Spleen (tissue), 11 donors: ENCODE data around the gene POU6F2. TPM values are rescaled to one million over a fixed set of nuclear protein-coding genes. Genes with fewer than 3 reads are reported as not detected.

Source experiments
- DNase-seq: peaks from one replicate; pipeline ENCODE4 v3.0.0-alpha.2; 2020
- H3K27ac ChIP-seq, 8 donors: fragments of 200-600 bp; sonication (generic) in 7 of 8; 1 replicate in 4 of 8; 2 replicates in 4 of 8; pipeline versions ENCODE4 v1.5.0 to v1.8.0; 2016 to 2021; ENCODE audit warnings: inconsistent platforms in 4 of 8, mild to moderate bottlenecking in 4 of 8, moderate library complexity in 1 of 8
- H3K27me3 ChIP-seq, 7 donors: fragments of 200-600 bp; sonication (generic) in 6 of 7; replicated peaks in 1 of 7; 1 replicate in 4 of 7; 2 replicates in 3 of 7; pipeline versions ENCODE4 v1.5.0 to v1.8.0; 2016 to 2021; ENCODE audit warnings: inconsistent platforms in 3 of 7, mild to moderate bottlenecking in 1 of 7
- H3K36me3 ChIP-seq, 6 donors: fragments of 200-600 bp; sonication (generic) in 5 of 6; 1 replicate in 4 of 6; 2 replicates in 2 of 6; pipeline versions ENCODE4 v1.5.0 to v1.8.0; 2016 to 2021; ENCODE audit warnings: inconsistent platforms in 2 of 6
- H3K4me1 ChIP-seq, 6 donors: fragments of 200-600 bp; sonication (generic) in 5 of 6; 1 replicate in 3 of 6; 2 replicates in 3 of 6; pipeline versions ENCODE4 v1.5.0 to v1.8.0; 2016 to 2021; ENCODE audit warnings: inconsistent platforms in 3 of 6
- H3K4me3 ChIP-seq, 8 donors: fragments of 200-600 bp; sonication (generic) in 7 of 8; 1 replicate in 4 of 8; 2 replicates in 4 of 8; pipeline versions ENCODE4 v1.5.0 to v1.8.0; 2016 to 2021; ENCODE audit warnings: inconsistent platforms in 4 of 8, mild to moderate bottlenecking in 4 of 8, moderate library complexity in 2 of 8
- H3K9me3 ChIP-seq, 8 donors: fragments of 200-600 bp; sonication (generic) in 7 of 8; 1 replicate in 4 of 8; 2 replicates in 4 of 8; pipeline versions ENCODE4 v1.5.0 to v1.8.0; 2016 to 2021; ENCODE audit warnings: inconsistent platforms in 4 of 8
- POLR2A ChIP-seq, 3 donors: fragments of 450-650 bp; IDR thresholded peaks; one replicate each; pipeline ENCODE4 v1.5.1; 2017; ENCODE audit warnings: antibody characterized with exemption in 3 of 3, mild to moderate bottlenecking in 1 of 3
- POLR2AphosphoS5 ChIP-seq, 3 donors: sonication (generic); formaldehyde crosslinking; IDR thresholded peaks; one replicate each; pipeline ENCODE4 v1.5.1; 2017; ENCODE audit warnings: antibody characterized with exemption in 3 of 3
- WGBS, 5 donors: extraction: QIAGEN DNeasy Blood & Tissue Kit in 3 of 5; methylation state at CpG; one replicate each; pipeline versions ENCODE4 v1.1.5 to v1.1.7; 2013 to 2018; 5-methylcytosine and 5-hydroxymethylcytosine counted together
- intact Hi-C: fragments of 100-400 bp; cut with DNase I; formaldehyde crosslinking; loops from one replicate; pipeline ENCODE4 v1.15.0; 2023; ENCODE audit warnings: low total_unique reads
- polyA plus RNA-seq, 3 donors: library from polyadenylated mRNA; stranded (reverse); fragments of 200-250 nt; gene quantifications; one replicate each; pipeline ENCODE4 v1.2.1, GENCODE V29; 2013
- total RNA-seq, 7 donors: library from RNA; depleted of rRNA in 3 of 7; stranded (reverse); fragments of >200 nt in 3 of 7; fragmentation: NEBNext Ultra II Directional in 4 of 7; extraction: Animal tissue kit (Norgen Biotek cat#: 25700) in 4 of 7; gene quantifications; one replicate each; pipeline versions ENCODE4 v1.1.0 to v1.2.1, GENCODE V29; 2016 to 2021
- TF ChIP-seq, protein P1 (sequence below), 11 experiments: fragments of 200-600 bp in 7 of 11; fragments of 450-650 bp in 4 of 11; sonication (generic) in 4 of 11; IDR thresholded peaks in 8 of 11; conservative IDR thresholded peaks in 3 of 11; 1 replicate in 7 of 11; 2 replicates in 4 of 11; pipeline versions ENCODE4 v1.4.0 to v1.8.0; 2016 to 2021; ENCODE audit warnings: antibody characterized with exemption in 11 of 11, inconsistent platforms in 4 of 11, mild to moderate bottlenecking in 1 of 11
- donor health status: healthy with polysubstance abuse.
- donor health status: DM: no; HTN: no; CAD: no; lungs with moderate emphysema.
- donor health status: DM: no; HTN: no; CAD: no.
- donor health status: Bipolar disorder and iron deficiency.
- donor health status: healthy.
- donor health status: DM: no; HTN: no; CAD: no.
- donor health status: DM: yes; HTN: yes; CAD: no.

POU6F2 gene
- total and polyA plus RNA-seq, 10 donors: 0.04 to 0.54 (median 0.23) TPM; not detected in 7

DNA sequence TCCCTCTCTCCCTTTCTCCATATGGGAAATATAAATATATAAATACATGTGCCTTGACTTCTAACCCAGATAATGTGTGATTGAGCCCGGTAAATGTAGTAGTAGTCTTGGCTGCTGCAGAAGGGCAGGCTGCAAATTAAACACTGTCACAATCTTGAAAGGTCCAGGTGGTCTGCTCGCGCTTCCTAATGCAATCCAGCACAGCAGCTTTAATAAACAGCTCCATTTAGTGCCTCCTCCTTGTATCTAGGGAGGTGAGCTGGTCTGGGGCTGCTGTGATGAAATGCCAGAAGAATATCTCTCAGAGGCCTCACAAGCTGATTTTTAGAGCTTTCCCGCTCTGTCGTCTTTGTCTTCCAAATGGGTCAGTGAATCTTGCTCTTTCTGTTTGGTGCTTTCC lies 782 bp downstream of the POU6F2 start:
- intact Hi-C loops: no loop called here
- peaks cover 0 to 7% (median 0%) of the 10 kb centered on the region in 6 donors for H3K4me1 ChIP-seq
- TF ChIP-seq POLR2AphosphoS5 (IDR thresholded peaks at IDR 0.05): no peak
- TF ChIP-seq, protein P1, sequence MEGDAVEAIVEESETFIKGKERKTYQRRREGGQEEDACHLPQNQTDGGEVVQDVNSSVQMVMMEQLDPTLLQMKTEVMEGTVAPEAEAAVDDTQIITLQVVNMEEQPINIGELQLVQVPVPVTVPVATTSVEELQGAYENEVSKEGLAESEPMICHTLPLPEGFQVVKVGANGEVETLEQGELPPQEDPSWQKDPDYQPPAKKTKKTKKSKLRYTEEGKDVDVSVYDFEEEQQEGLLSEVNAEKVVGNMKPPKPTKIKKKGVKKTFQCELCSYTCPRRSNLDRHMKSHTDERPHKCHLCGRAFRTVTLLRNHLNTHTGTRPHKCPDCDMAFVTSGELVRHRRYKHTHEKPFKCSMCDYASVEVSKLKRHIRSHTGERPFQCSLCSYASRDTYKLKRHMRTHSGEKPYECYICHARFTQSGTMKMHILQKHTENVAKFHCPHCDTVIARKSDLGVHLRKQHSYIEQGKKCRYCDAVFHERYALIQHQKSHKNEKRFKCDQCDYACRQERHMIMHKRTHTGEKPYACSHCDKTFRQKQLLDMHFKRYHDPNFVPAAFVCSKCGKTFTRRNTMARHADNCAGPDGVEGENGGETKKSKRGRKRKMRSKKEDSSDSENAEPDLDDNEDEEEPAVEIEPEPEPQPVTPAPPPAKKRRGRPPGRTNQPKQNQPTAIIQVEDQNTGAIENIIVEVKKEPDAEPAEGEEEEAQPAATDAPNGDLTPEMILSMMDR (IDR thresholded peaks at IDR 0.05 in 8 of 11, conservative IDR thresholded peaks at IDR 0.05 in 3 of 11): no peak
- no peak for TF ChIP-seq POLR2A (IDR thresholded peaks at IDR 0.05)
- DNase-seq: no peak
- 64 to 76% (median 72%) methylated on average over 5 of the region's 5 CpGs for WGBS, 5 donors
- no peaks in the 10 kb centered on the region for H3K36me3 ChIP-seq
- no peaks in the 10 kb centered on the region for H3K9me3 ChIP-seq
- no peak overlapping the region for H3K27ac ChIP-seq
- H3K4me3 ChIP-seq: no peak overlapping the region
- peaks cover 5 to 81% (median 36%) of the 10 kb centered on the region in 7 donors for H3K27me3 ChIP-seq

DNA sequence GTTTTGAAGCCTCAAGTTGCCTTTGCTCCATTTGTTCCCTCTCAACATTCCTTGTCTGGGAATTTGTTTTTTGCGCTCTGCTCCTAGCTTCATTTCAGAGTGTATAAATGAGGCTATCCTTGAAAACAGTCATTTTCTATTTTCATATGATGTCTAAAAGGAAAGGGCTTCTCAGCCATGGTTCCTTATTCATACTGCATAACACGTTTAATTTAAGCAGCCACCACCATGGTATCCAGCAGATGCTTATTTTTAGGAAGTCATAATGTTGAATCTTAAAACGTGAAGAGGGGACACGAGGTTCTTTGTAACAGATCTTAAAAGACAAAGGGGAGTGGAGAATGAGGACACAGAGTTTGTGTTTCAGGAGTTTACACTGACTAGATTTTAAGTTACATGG lies 14.5 kb downstream of the POU6F2 start:
- Histone ChIP-seq H3K27me3 (peaks cover 0 to 6% (median 0%) of the 10 kb centered on the region in 7 donors), H3K9me3 (no peaks in the 10 kb centered on the region), H3K27ac (no peak overlapping the region), H3K4me1 (no peaks in the 10 kb centered on the region), H3K4me3 (no peak overlapping the region), H3K36me3 (no peaks in the 10 kb centered on the region)
- TF ChIP-seq, protein P1 (IDR thresholded peaks at IDR 0.05 in 8 of 11, conservative IDR thresholded peaks at IDR 0.05 in 3 of 11): no peak
- TF ChIP-seq POLR2A (IDR thresholded peaks at IDR 0.05): no peak
- no peak for TF ChIP-seq POLR2AphosphoS5 (IDR thresholded peaks at IDR 0.05)
- WGBS, 5 donors: 67 to 83% (median 72%) methylated on average over 4 of the region's 4 CpGs
- intact Hi-C loops: no loop called here
- no peak for DNase-seq

DNA sequence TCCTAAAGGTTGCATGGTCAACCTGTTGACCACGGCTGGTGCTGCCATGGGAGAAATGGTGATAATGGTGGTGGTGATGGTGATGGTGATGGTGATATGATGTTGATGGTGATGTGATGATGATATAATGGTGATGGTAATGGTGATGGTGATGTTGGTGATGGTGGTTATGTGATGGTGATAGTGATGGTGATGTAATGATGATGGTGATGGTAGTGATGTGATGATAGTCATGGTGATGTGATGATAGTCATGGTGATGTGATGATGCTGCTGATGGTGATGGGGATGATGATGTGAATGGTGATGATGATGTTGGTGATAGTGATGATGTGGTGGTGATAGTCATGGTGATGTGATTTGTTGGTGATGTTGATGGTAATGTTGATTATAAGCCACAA lies 23.9 kb downstream of the POU6F2 start:
- Histone ChIP-seq H3K9me3 (no peaks in the 10 kb centered on the region), H3K4me1 (no peaks in the 10 kb centered on the region), H3K4me3 (no peak overlapping the region), H3K36me3 (no peaks in the 10 kb centered on the region), H3K27ac (no peak overlapping the region), H3K27me3 (no peaks in the 10 kb centered on the region)
- 88 to 95% (median 93%) methylated on average over 1 of the region's 1 CpG for WGBS, 5 donors
- intact Hi-C loops: no loop called here
- TF ChIP-seq POLR2AphosphoS5 (IDR thresholded peaks at IDR 0.05) (no peak), POLR2A (IDR thresholded peaks at IDR 0.05) (no peak)
- TF ChIP-seq, protein P1 (IDR thresholded peaks at IDR 0.05 in 8 of 11, conservative IDR thresholded peaks at IDR 0.05 in 3 of 11): no peak
- DNase-seq: no peak

DNA sequence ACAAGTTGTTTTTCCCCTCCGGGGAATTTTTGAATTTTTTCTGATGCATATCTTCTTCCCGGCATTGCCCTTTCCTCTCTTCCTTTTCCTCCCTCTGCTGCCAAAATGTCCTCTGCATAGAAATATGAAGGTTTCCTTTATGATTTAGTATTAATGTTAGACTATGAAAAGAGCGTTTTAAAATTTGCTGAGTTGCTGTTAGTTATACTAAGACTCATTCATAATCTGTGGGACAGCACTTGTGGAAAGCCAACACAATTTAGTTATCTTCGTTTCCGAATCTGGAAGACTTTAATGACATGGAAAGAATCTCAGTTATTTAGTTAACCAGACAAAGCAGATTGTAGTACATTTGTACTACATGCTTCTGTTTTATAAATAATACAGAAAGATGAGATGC lies 25.0 kb downstream of the POU6F2 start:
- WGBS, 5 donors: 72 to 90% (median 85%) methylated on average over 5 of the region's 5 CpGs
- Histone ChIP-seq H3K9me3 (no peaks in the 10 kb centered on the region), H3K27ac (no peak overlapping the region), H3K36me3 (no peaks in the 10 kb centered on the region), H3K4me1 (no peaks in the 10 kb centered on the region), H3K27me3 (no peaks in the 10 kb centered on the region), H3K4me3 (no peak overlapping the region)
- intact Hi-C loops: no loop called here
- TF ChIP-seq, protein P1 (IDR thresholded peaks at IDR 0.05 in 8 of 11, conservative IDR thresholded peaks at IDR 0.05 in 3 of 11): no peak
- TF ChIP-seq POLR2A (IDR thresholded peaks at IDR 0.05) (no peak), POLR2AphosphoS5 (IDR thresholded peaks at IDR 0.05) (no peak)
- DNase-seq: no peak
